Measurements from ENCODE around the gene ACSM2B.
"Not testable (repeated sequence)": the region's sequence is repeated elsewhere in the genome, so short reads cannot be mapped to it uniquely, and the experiment has no call there.

The ACSM2B gene

GRCh38 chr16:20576145-20576544 is at the start of gene ACSM2B:
ACSM2B (minus strand) TSS chr16:20576367; CDS start chr16:20564845, 11,522 bp downstream.
- not testable (repeated sequence) for H3K9ac ChIP-seq (ENCODE audit: low read length); H3K79me2 ChIP-seq (ENCODE audit: insufficient read depth, low read length); H3K4me3 ChIP-seq (ENCODE audit: low read depth, low read length, poor library complexity, severe bottlenecking); H3K27me3 ChIP-seq (ENCODE audit: insufficient read depth, low read length); H3F3A ChIP-seq (ENCODE audit: insufficient read depth, low read length); H3K36me3 ChIP-seq (ENCODE audit: insufficient read depth, low read length); H3K9me2 ChIP-seq (ENCODE audit: low read depth, low read length); H3K27ac ChIP-seq (ENCODE audit: low read depth, low read length, poor library complexity, severe bottlenecking); H4K20me1 ChIP-seq (ENCODE audit: insufficient read depth, low read length); H3K4me1 ChIP-seq (ENCODE audit: insufficient read depth, low read length, severe bottlenecking); H2AFZ ChIP-seq (ENCODE audit: low read length); H3K4me2 ChIP-seq (ENCODE audit: low read length); H3K9me3 ChIP-seq (ENCODE audit: low read length)

DNA sequence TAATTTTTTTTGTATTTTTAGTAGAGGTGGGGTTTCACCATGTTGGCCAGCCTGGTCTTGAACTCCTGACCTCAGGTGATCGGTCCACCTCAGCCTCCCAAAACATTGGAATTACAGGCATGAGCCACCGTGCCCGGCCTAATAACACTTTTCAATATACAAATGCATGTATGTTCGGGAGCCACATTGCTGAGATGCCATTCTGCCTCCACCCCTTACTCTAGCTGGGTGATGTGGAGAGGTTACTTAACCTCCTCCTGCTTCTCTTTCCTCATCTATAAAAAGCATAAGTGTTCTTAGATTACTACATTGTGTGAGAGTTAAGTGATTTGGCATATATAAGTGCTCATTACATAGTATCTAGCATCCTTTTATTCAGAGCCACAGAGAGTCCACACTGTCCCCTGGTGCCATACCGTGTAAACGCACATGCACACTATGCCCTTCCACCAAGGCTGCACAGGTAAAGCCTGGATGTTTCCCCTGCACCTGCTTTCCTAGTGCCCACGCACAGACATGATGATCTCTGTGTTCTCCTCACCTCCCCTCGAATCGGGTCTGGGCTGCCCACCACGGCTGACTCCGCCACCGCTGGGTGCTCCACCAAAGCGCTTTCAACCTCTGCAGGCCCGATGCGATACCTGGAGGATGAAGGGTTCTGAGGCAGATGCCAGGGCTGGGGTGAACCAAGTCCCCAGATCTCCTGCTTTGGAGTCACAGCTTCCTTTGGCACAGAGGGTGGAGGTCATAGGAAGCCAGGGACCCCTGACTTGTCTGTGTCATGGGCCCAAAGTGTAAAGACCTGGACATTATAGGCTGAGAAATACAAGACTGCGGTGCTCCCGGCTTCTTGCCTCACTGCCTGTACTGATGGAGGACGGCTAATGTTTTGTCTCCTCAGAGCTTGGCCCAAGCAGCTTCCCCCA is 49.0 kb upstream of the ACSM2B start:
- H4K20me1 ChIP-seq (ENCODE audit: insufficient read depth, low read length): no peaks in the 10 kb centered on the region

DNA sequence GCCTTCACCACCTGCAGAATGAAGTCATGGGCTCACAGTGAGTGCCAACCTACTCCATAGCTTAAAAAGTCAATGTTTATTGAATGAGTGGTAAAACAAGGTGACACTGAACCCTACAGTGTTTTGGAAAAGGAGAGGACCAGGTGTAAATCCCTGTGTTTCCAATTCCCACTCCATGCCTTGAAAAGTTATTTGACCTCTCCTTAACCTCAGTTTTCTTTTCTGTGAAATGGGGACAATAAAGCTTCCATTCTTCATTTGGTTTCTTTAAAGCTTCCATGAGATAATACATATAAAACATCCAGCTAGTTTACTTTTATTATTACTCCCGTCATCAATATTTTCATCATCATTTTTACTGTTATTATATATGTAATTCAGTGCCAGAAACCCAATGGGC is 48.0 kb upstream of the ACSM2B start:
- no peaks in the 10 kb centered on the region for H3K4me1 ChIP-seq (ENCODE audit: insufficient read depth, low read length, severe bottlenecking)
- no peaks in the 10 kb centered on the region for H3K79me2 ChIP-seq (ENCODE audit: insufficient read depth, low read length)
- no peaks in the 10 kb centered on the region for H3F3A ChIP-seq (ENCODE audit: insufficient read depth, low read length)
- no peak overlapping the region for H3K27ac ChIP-seq (ENCODE audit: low read depth, low read length, poor library complexity, severe bottlenecking)
- H2AFZ ChIP-seq (ENCODE audit: low read length): no peak overlapping the region
- no peak overlapping the region for H3K4me3 ChIP-seq (ENCODE audit: low read depth, low read length, poor library complexity, severe bottlenecking)
- H3K4me2 ChIP-seq (ENCODE audit: low read length): no peak overlapping the region
- H3K9me2 ChIP-seq (ENCODE audit: low read depth, low read length): no peaks in the 10 kb centered on the region
- H3K9ac ChIP-seq (ENCODE audit: low read length): no peak overlapping the region
- TF ChIP-seq EZH2 (IDR thresholded peaks at IDR 0.05; ENCODE audit: borderline replicate concordance, low read length) (no peak), CTCF (IDR thresholded peaks at IDR 0.05; ENCODE audit: low read length) (no peak)
- no peaks in the 10 kb centered on the region for H3K27me3 ChIP-seq (ENCODE audit: insufficient read depth, low read length)
- no peaks in the 10 kb centered on the region for H4K20me1 ChIP-seq (ENCODE audit: insufficient read depth, low read length)
- no peaks in the 10 kb centered on the region for H3K9me3 ChIP-seq (ENCODE audit: low read length)
- H3K36me3 ChIP-seq (ENCODE audit: insufficient read depth, low read length): no peaks in the 10 kb centered on the region

More for the DNA sequence above, 49.0 kb upstream of the ACSM2B start:
- H3K27ac ChIP-seq (ENCODE audit: low read depth, low read length, poor library complexity, severe bottlenecking): no peak overlapping the region
- TF ChIP-seq CTCF (IDR thresholded peaks at IDR 0.05; ENCODE audit: low read length) (no peak), EZH2 (IDR thresholded peaks at IDR 0.05; ENCODE audit: borderline replicate concordance, low read length) (no peak)
- H2AFZ ChIP-seq (ENCODE audit: low read length): no peak overlapping the region
- no peaks in the 10 kb centered on the region for H3K4me1 ChIP-seq (ENCODE audit: insufficient read depth, low read length, severe bottlenecking)
- H3F3A ChIP-seq (ENCODE audit: insufficient read depth, low read length): no peaks in the 10 kb centered on the region
- no peaks in the 10 kb centered on the region for H3K9me3 ChIP-seq (ENCODE audit: low read length)
- no peak overlapping the region for H3K4me2 ChIP-seq (ENCODE audit: low read length)
- H3K9me2 ChIP-seq (ENCODE audit: low read depth, low read length): no peaks in the 10 kb centered on the region
- no peaks in the 10 kb centered on the region for H3K79me2 ChIP-seq (ENCODE audit: insufficient read depth, low read length)
- no peaks in the 10 kb centered on the region for H3K27me3 ChIP-seq (ENCODE audit: insufficient read depth, low read length)
- no peak overlapping the region for H3K9ac ChIP-seq (ENCODE audit: low read length)
- no peak overlapping the region for H3K4me3 ChIP-seq (ENCODE audit: low read depth, low read length, poor library complexity, severe bottlenecking)
- no peaks in the 10 kb centered on the region for H3K36me3 ChIP-seq (ENCODE audit: insufficient read depth, low read length)

DNA sequence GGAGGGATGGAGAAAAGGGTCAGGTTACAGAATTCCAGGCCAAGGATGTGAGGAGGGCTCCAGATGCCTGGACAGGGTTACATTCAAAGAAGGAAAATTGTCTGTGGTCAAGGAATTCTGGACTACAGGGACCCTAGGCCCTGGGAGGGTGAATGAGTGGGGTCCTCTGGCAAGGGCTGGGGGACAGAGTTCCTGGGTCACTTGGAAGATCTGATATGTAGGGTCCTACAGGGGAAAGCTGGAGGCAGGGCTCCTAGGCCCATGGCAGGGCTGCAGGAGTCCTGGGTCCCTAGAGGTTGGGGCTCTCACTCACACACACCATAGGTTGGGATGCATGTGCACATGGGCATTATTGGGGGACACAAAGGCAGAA is 46.3 kb upstream of the ACSM2B start:
- H3K4me1 ChIP-seq (ENCODE audit: insufficient read depth, low read length, severe bottlenecking): no peaks in the 10 kb centered on the region
- H3K9ac ChIP-seq (ENCODE audit: low read length): no peak overlapping the region

More for the DNA sequence above, 46.3 kb upstream of the ACSM2B start:
- Histone ChIP-seq H3K79me2 (ENCODE audit: insufficient read depth, low read length) (no peaks in the 10 kb centered on the region), H3K9me2 (ENCODE audit: low read depth, low read length) (no peaks in the 10 kb centered on the region), H4K20me1 (ENCODE audit: insufficient read depth, low read length) (no peaks in the 10 kb centered on the region), H2AFZ (ENCODE audit: low read length) (no peak overlapping the region), H3K27me3 (ENCODE audit: insufficient read depth, low read length) (no peaks in the 10 kb centered on the region), H3K4me2 (ENCODE audit: low read length) (no peak overlapping the region), H3K27ac (ENCODE audit: low read depth, low read length, poor library complexity, severe bottlenecking) (no peak overlapping the region), H3K4me3 (ENCODE audit: low read depth, low read length, poor library complexity, severe bottlenecking) (no peak overlapping the region), H3K9me3 (ENCODE audit: low read length) (no peaks in the 10 kb centered on the region), H3K36me3 (ENCODE audit: insufficient read depth, low read length) (no peaks in the 10 kb centered on the region), H3F3A (ENCODE audit: insufficient read depth, low read length) (no peaks in the 10 kb centered on the region)
- TF ChIP-seq EZH2 (IDR thresholded peaks at IDR 0.05; ENCODE audit: borderline replicate concordance, low read length) (no peak), CTCF (IDR thresholded peaks at IDR 0.05; ENCODE audit: low read length) (no peak)

All from OCI-LY1 (cell line).